Activated T-cell treated with anti-CD3 and anti-CD28 coated beads, Interleukin-2, amount 50 U/mL, for 24 hours (primary cell): ENCODE data around the gene TOP1.
"Not testable (repeated sequence)": the region's sequence is repeated elsewhere in the genome, so short reads cannot be mapped to it uniquely, and the experiment has no call there.

Source experiments
- DNase-seq: peaks from one replicate; pipeline ENCODE4 v3.0.0-alpha.2; 2020
- H3K27ac Mint-ChIP-seq: 2 replicates; pipeline ENCODE4 v1.8.0; 2020; ENCODE audit warnings: mild to moderate bottlenecking, mixed read lengths
- H3K27me3 Mint-ChIP-seq: 2 replicates; pipeline ENCODE4 v1.8.0; 2020; ENCODE audit warnings: mixed read lengths
- H3K36me3 Mint-ChIP-seq: 2 replicates; pipeline ENCODE4 v1.8.0; 2020; ENCODE audit warnings: low read depth, mixed read lengths
- H3K4me1 Mint-ChIP-seq: 2 replicates; pipeline ENCODE4 v1.8.0; 2020; ENCODE audit warnings: low read depth, mixed read lengths
- H3K4me3 Mint-ChIP-seq: 2 replicates; pipeline ENCODE4 v1.8.0; 2020; ENCODE audit warnings: mild to moderate bottlenecking, moderate library complexity, mixed read lengths
- H3K9me3 Mint-ChIP-seq: 2 replicates; pipeline ENCODE4 v1.8.0; 2020; ENCODE audit warnings: mixed read lengths

TOP1 gene

GRCh38 chr20:40997116-40997515 lies 31.5 kb upstream of the TOP1 start:
- H3K27me3 Mint-ChIP-seq: no peaks in the 10 kb centered on the region
- H3K4me1 Mint-ChIP-seq: no peaks in the 10 kb centered on the region
- DNase-seq: no peak
- H3K36me3 Mint-ChIP-seq: no peaks in the 10 kb centered on the region
- no peak overlapping the region for H3K27ac Mint-ChIP-seq
- H3K9me3 Mint-ChIP-seq: no peaks in the 10 kb centered on the region
- no peak overlapping the region for H3K4me3 Mint-ChIP-seq

DNA sequence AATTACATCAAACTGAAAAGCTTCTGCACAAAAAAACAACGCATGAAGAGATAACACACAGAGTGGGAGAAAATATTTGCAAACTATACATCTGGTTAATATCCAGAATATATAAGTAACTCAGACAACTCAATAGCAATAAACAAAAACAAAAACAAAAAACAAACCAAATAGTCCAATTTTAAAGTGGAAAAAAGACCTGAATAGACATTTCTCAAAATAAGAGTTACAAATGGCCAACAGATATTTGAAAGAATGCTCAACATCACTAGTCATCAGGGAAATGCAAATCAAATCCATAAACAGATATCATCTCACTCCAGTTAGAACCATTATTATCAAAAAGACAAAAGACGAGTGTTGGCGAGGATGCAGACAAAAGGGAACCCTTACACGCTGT lies 28.8 kb upstream of the TOP1 start:
- no peak for DNase-seq
- Mint-ChIP-seq H3K4me1 (peaks cover 24% of the 10 kb centered on the region), H3K27me3 (no peaks in the 10 kb centered on the region), H3K9me3 (no peaks in the 10 kb centered on the region), H3K27ac (no peak overlapping the region), H3K4me3 (no peak overlapping the region), H3K36me3 (no peaks in the 10 kb centered on the region)

DNA sequence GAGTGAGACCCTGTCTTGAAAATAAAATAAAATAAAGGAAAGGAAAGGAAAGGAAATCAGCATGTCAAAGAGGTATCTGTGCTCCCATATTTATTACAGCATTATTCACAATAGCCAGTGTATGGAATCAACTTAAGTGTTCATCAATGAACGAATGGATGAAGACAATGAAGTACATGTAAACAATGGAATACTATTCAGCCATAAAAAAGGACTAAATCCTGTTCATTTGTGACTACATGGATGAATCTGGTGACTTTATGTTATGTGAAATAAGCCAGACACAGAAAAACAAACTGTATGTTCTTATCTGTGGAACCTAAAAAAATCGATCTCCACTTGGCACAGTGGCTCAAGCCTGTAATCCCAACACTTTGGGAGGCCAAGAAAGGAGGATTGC lies 28.0 kb upstream of the TOP1 start:
- Mint-ChIP-seq H3K27ac (no peak overlapping the region), H3K4me3 (no peak overlapping the region), H3K9me3 (no peaks in the 10 kb centered on the region), H3K27me3 (no peaks in the 10 kb centered on the region), H3K4me1 (peaks cover 31% of the 10 kb centered on the region), H3K36me3 (no peaks in the 10 kb centered on the region)
- DNase-seq: no peak

- Mint-ChIP-seq H3K4me3 (no peak overlapping the region), H3K27ac (no peak overlapping the region)
- DNase-seq: no peak
Observed at GRCh38 chr20:41001497-41001896, 27.1 kb upstream of the TOP1 start.

GRCh38 chr20:41002842-41003142 lies 25.8 kb upstream of the TOP1 start:
- Mint-ChIP-seq H3K4me3 (peak overlapping the region; percentile 62), H3K9me3 (no peaks in the 10 kb centered on the region), H3K27me3 (no peaks in the 10 kb centered on the region), H3K4me1 (peaks cover 36% of the 10 kb centered on the region), H3K36me3 (no peaks in the 10 kb centered on the region), H3K27ac (peak overlapping the region; percentile 97)
- no peak for DNase-seq

More at GRCh38 chr20:41001497-41001896, 27.1 kb upstream of the TOP1 start:
- H3K4me1 Mint-ChIP-seq: peaks cover 33% of the 10 kb centered on the region
- H3K27me3 Mint-ChIP-seq: no peaks in the 10 kb centered on the region
- no peaks in the 10 kb centered on the region for H3K36me3 Mint-ChIP-seq
- no peaks in the 10 kb centered on the region for H3K9me3 Mint-ChIP-seq

GRCh38 chr20:41003143-41003935 lies 25.3 kb upstream of the TOP1 start:
- Mint-ChIP-seq H3K9me3 (no peaks in the 10 kb centered on the region), H3K4me1 (peaks cover 41% of the 10 kb centered on the region), H3K36me3 (no peaks in the 10 kb centered on the region), H3K4me3 (peak overlapping the region; percentile 62), H3K27ac (peak overlapping the region; percentile 97), H3K27me3 (no peaks in the 10 kb centered on the region)
- DNase-seq: peak; percentile 78

- DNase-seq, H3K36me3 Mint-ChIP-seq, H3K9me3 Mint-ChIP-seq, H3K27me3 Mint-ChIP-seq: not testable (repeated sequence)
- Mint-ChIP-seq H3K4me3 (peak overlapping the region; percentile 44), H3K4me1 (peaks cover 44% of the 10 kb centered on the region), H3K27ac (peak overlapping the region; percentile 97)
Observed at GRCh38 chr20:41003936-41004294, 24.7 kb upstream of the TOP1 start.

DNA sequence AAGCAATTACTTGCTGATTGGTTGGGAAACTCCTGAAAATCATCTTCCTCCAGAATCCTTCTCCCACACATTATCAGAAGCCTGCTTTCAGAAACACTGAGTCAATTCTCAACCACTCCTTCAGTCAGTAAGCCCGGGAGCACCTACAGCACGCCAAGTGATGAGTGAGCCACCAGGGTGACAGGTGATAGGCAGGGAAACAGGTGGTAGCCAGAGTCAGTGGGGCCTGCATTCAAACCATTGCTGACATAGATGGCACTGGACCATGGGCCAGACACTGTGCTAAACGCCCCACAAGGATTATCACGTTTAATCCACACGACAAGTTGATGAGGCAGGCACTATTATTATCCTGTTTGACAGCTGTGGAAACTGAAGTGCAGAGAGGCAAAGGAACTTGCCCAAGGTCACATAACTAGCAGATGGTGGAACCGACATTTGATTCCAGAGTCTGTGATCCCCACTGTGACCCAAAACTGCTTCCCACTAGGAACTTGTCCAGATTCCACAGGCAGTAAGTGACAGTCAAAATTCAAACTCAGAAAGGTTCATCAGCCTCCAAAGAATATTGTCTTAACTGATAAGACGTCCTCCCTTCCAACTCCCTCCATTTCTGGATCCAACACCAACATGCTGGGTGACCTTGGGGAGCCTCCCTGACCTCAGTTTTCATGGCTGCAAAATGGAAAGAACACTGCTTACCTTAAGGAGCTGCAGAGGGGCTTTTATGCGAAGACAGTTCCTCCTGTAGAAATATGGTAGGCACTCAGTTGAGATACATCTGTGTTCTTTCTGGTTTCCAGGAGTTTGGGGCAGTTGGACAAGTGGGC lies 23.9 kb upstream of the TOP1 start:
- no peak overlapping the region for H3K4me3 Mint-ChIP-seq
- H3K36me3 Mint-ChIP-seq: no peaks in the 10 kb centered on the region
- peak overlapping the region; percentile 97 for H3K27ac Mint-ChIP-seq
- no peaks in the 10 kb centered on the region for H3K27me3 Mint-ChIP-seq
- peaks cover 45% of the 10 kb centered on the region for H3K4me1 Mint-ChIP-seq
- no peak for DNase-seq
- no peaks in the 10 kb centered on the region for H3K9me3 Mint-ChIP-seq

DNA sequence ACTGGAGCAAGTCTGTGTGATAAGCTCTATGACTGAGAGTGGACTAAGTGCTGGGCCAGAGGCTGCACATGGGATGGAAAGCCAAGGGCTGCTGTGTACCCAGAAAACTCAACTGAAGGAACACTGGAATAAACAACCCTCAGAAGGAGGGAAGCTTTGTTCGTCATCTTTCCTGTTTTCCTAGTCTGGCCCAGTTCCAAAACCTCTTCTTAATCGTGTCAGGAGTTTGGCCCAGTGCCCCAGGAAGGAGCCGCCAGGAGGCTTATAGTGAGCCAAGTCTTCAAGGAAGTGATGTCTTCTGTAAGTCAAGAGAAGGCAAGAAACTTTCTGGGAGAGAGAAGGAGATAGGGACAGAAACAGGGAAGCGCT lies 23.3 kb upstream of the TOP1 start:
- no peak for DNase-seq
- H3K27me3 Mint-ChIP-seq: no peaks in the 10 kb centered on the region
- H3K27ac Mint-ChIP-seq: no peak overlapping the region
- no peaks in the 10 kb centered on the region for H3K36me3 Mint-ChIP-seq
- H3K9me3 Mint-ChIP-seq: no peaks in the 10 kb centered on the region
- H3K4me3 Mint-ChIP-seq: no peak overlapping the region
- peaks cover 47% of the 10 kb centered on the region for H3K4me1 Mint-ChIP-seq

DNA sequence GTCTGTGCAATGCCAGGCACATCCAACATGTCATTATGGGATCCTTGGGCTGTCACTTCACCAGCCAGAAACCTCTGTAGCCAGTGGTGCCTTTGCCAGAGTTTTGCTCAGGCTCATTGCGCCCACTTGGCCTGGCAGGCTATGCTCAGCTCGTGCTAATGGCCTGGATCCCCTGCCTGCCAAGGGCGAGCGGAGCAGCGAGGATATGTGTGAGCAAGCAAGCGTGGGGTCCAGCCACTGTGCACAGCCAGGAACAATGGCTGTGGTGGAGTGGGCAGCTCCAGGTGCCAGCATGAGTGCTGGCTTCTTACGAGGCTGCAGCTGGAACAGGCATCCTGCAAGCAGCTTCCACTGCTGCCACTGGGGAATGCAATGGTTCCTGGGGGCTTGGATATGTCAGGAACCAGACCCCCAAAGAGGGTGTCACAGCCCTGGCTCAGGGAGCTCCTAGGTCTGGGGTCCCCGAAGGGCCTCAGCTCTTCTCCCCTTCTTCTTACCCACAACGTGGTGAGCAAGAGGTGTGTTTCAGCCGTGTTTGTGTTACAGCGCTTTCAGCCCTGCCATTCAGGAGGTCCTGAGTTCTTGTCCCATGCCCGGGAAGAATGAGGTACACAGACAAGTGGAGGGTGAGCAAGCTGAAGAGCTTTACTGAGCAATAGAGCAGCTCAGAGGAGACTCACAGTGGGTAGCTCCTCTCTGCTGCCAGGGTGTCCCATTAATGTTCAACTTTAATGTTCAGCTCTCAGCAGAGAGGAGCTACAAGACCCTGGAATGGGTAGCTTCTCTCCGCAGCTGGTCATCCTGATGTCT lies 22.3 kb upstream of the TOP1 start:
- peaks cover 47% of the 10 kb centered on the region for H3K4me1 Mint-ChIP-seq

DNA sequence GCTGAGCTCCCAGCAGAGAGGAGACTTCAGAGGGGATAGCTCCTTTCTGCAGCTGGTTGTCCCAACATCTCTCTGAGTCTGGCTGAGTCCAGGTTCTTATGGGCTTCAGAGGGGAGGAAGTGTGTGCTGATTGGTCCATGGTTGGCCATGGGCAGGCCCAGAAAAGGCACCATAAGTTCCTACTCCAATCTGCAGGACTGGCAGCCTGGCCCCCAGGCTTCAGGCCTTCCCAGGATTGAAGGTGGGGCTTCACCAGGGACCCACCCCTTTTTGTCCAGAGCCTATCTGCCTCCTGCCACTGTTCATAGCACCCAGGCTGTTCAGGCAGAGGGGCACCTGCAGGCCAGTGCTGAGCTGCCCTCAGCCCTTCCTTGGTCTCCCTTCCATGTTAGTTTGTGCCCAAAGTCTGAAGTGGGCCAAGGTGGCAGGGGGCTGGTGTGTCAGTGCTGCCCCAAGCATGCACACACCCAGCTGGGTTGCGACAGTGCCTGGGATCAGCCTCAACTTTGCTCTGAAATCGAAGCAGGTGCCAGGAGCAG lies 21.6 kb upstream of the TOP1 start:
- Mint-ChIP-seq H3K9me3 (no peaks in the 10 kb centered on the region), H3K4me1 (peaks cover 54% of the 10 kb centered on the region), H3K27ac (no peak overlapping the region), H3K4me3 (no peak overlapping the region), H3K36me3 (no peaks in the 10 kb centered on the region), H3K27me3 (no peaks in the 10 kb centered on the region)
- DNase-seq: no peak

More for the DNA sequence above, 22.3 kb upstream of the TOP1 start:
- Mint-ChIP-seq H3K27ac (no peak overlapping the region), H3K36me3 (no peaks in the 10 kb centered on the region), H3K4me3 (no peak overlapping the region), H3K9me3 (no peaks in the 10 kb centered on the region), H3K27me3 (no peaks in the 10 kb centered on the region)
- DNase-seq: no peak

- peaks cover 56% of the 10 kb centered on the region for H3K4me1 Mint-ChIP-seq
- no peak overlapping the region for H3K4me3 Mint-ChIP-seq
- no peak for DNase-seq
- no peak overlapping the region for H3K27ac Mint-ChIP-seq
- H3K36me3 Mint-ChIP-seq: no peaks in the 10 kb centered on the region
- no peaks in the 10 kb centered on the region for H3K27me3 Mint-ChIP-seq
- H3K9me3 Mint-ChIP-seq: no peaks in the 10 kb centered on the region
Observed at GRCh38 chr20:41007481-41007880, 21.1 kb upstream of the TOP1 start.

DNA sequence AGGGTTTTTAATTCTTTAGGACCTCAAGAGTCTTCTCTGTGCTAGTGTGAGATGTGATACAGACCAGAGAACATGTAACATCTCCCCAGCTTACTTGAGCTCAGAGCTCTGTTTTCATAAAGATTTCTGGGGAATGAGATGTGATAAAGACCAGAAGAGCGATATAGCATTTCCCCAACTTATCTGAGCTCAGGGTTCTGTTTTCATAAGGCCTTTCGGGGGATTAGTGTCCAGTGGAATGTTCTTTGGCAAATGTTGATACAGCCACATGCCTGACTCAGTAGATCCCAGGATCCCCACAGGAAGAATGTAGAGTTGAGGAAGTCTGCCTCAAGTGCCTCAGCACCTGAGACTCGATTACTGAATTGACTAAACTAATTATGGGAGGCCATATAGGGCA lies 18.7 kb upstream of the TOP1 start:
- H3K9me3 Mint-ChIP-seq: no peaks in the 10 kb centered on the region
- no peak for DNase-seq
- no peaks in the 10 kb centered on the region for H3K36me3 Mint-ChIP-seq
- H3K27me3 Mint-ChIP-seq: no peaks in the 10 kb centered on the region
- no peak overlapping the region for H3K4me3 Mint-ChIP-seq
- no peak overlapping the region for H3K27ac Mint-ChIP-seq
- peaks cover 40% of the 10 kb centered on the region for H3K4me1 Mint-ChIP-seq

- Mint-ChIP-seq H3K4me1 (peaks cover 32% of the 10 kb centered on the region), H3K27ac (peak overlapping the region; percentile 16), H3K36me3 (no peaks in the 10 kb centered on the region), H3K27me3 (no peaks in the 10 kb centered on the region), H3K9me3 (no peaks in the 10 kb centered on the region), H3K4me3 (no peak overlapping the region)
- DNase-seq: no peak
Observed at GRCh38 chr20:41011551-41012067, 17.0 kb upstream of the TOP1 start.
